HepG2 (cell line): Measurements from ENCODE around the gene LILRB3. TPM values are rescaled to one million over a fixed set of nuclear protein-coding genes. Genes with fewer than 3 reads are reported as not detected.

Experiments
- ATAC-seq: fragments of 200-7000 bp; cut with Tn5 transposase; 3 replicates; pipeline ENCODE4 v1.9.1; 2020; ENCODE audit warnings: mild to moderate bottlenecking, moderate library complexity
- BruUV-seq: library from RNA; stranded (reverse); fragments of 400-500 nt; replicated peaks from 2 replicates; lab custom pipeline; 2021; lab: Mats Ljungman, UMichigan
- CTCF ChIA-PET: fragments of 300-600 bp; formaldehyde crosslinking; extraction: SDS; loops from one replicate; lab custom pipeline; 2021; ENCODE audit warnings: low total read pairs, inconsistent platforms, low intra/inter-chr PET ratio; lab: Yijun Ruan, JAX
- POLR2A ChIA-PET: fragments of 350-600 bp; sonication (Branson Sonifier 250); formaldehyde crosslinking; loops from one replicate; lab custom pipeline; 2020; ENCODE audit warnings: antibody characterized with exemption, inconsistent platforms; lab: Yijun Ruan, JAX
- DNase-seq: peaks from one replicate; pipeline ENCODE4 v3.0.0-alpha.2; 2015; ENCODE audit warnings: low spot score
- FAIRE-seq: peaks from 3 replicates; lab custom pipeline; 2011; peaks lifted over from hg19 to GRCh38; lab: Jason Lieb, UNC
- H2AFZ ChIP-seq: one replicate; pipeline ENCODE4 v1.6.1; 2011; ENCODE audit warnings: low read length, inconsistent platforms
- H3K27ac ChIP-seq: fragments of 300-600 bp; 3 replicates; pipeline ENCODE4 v1.8.0; 2011; ENCODE audit warnings: mixed run types, mild to moderate bottlenecking, mixed read lengths, low read length, inconsistent platforms; ENCODE audit not compliant: insufficient read depth; ENCODE audit errors: extremely low read length
- H3K27me3 ChIP-seq, 2 experiments: fragments of 200-600 bp in 1 of 2; 2 replicates in 1 of 2; 3 replicates in 1 of 2; pipeline versions ENCODE4 v1.6.0 to v1.8.0; 2011; ENCODE audit warnings: low read length in 2 of 2, mild to moderate bottlenecking in 2 of 2, moderate library complexity in 2 of 2, inconsistent platforms in 1 of 2; ENCODE audit not compliant: insufficient read depth in 2 of 2, control insufficient read depth in 1 of 2
- H3K36me3 ChIP-seq, 2 experiments: fragments of 200-600 bp in 1 of 2; replicated peaks in 1 of 2; 2 replicates in 1 of 2; 3 replicates in 1 of 2; pipeline versions ENCODE4 v1.5.1 to v1.8.0; 2011; ENCODE audit warnings: low read length in 2 of 2, inconsistent platforms in 1 of 2; ENCODE audit not compliant: insufficient read depth in 2 of 2, control insufficient read depth in 1 of 2
- H3K4me1 ChIP-seq: 2 replicates; pipeline ENCODE4 v1.5.1; 2012; ENCODE audit warnings: low read length, inconsistent platforms; ENCODE audit not compliant: insufficient read depth
- H3K4me2 ChIP-seq: 2 replicates; pipeline ENCODE4 v1.6.0; 2011; ENCODE audit warnings: low read depth, low read length, inconsistent platforms
- H3K4me3 ChIP-seq, 3 experiments: fragments of 200-600 bp in 1 of 3; sonication (generic), shearing (Covaris generic) in 1 of 3; replicated peaks in 1 of 3; 2 replicates each; pipeline ENCODE4 v1.5.1; 2011 to 2016; ENCODE audit warnings: low read length in 3 of 3, inconsistent platforms in 2 of 3, low read depth in 2 of 3, mild to moderate bottlenecking in 2 of 3, control low read depth in 1 of 3, mixed read lengths in 1 of 3; ENCODE audit not compliant: insufficient read depth in 1 of 3
- H3K79me2 ChIP-seq: one replicate; pipeline ENCODE4 v1.6.1; 2011; ENCODE audit warnings: low read length, inconsistent platforms; ENCODE audit not compliant: insufficient read depth
- H3K9ac ChIP-seq: 2 replicates; pipeline ENCODE4 v1.6.0; 2011; ENCODE audit warnings: mild to moderate bottlenecking, low read depth, low read length, inconsistent platforms; ENCODE audit not compliant: insufficient read depth
- H3K9me3 ChIP-seq: 2 replicates; pipeline ENCODE4 v1.5.1; 2012; ENCODE audit warnings: mild to moderate bottlenecking, low read length
- H4K20me1 ChIP-seq: 2 replicates; pipeline ENCODE4 v1.6.0; 2011; ENCODE audit warnings: inconsistent platforms, mild to moderate bottlenecking, low read length, moderate library complexity; ENCODE audit not compliant: insufficient read depth
- FOXO1 ChIP-seq: sonication (generic); formaldehyde crosslinking; IDR thresholded peaks from 2 replicates; pipeline ENCODE4 v1.4.0; 2020; ENCODE audit warnings: missing genetic modification reagents
- KAT8 ChIP-seq: IDR thresholded peaks from 2 replicates; pipeline ENCODE4 v1.6.1; 2016; ENCODE audit warnings: missing genetic modification reagents, missing compliant biosample characterization
- MEIS1 ChIP-seq: sonication (generic); formaldehyde crosslinking; IDR thresholded peaks from 2 replicates; pipeline ENCODE4 v1.9.0; 2021; ENCODE audit warnings: mild to moderate bottlenecking, missing genetic modification reagents, moderate library complexity, borderline replicate concordance
- PAF1 ChIP-seq: IDR thresholded peaks from 2 replicates; pipeline ENCODE4 v1.6.1; 2016; ENCODE audit warnings: missing genetic modification reagents, missing compliant biosample characterization
- POLR2A ChIP-seq, 2 experiments: IDR thresholded peaks; 2 replicates each; pipeline ENCODE4 v1.6.1; 2011; ENCODE audit warnings: low read depth in 2 of 2, low read length in 2 of 2, mild to moderate bottlenecking in 1 of 2, moderate library complexity in 1 of 2; ENCODE audit not compliant: insufficient read depth in 1 of 2
- POLR2AphosphoS5 ChIP-seq: IDR thresholded peaks from 2 replicates; pipeline ENCODE4 v1.6.1; 2012; ENCODE audit warnings: low read depth, low read length
- RBFOX2 ChIP-seq: fragments of 200-400 bp; formaldehyde crosslinking; IDR thresholded peaks from 2 replicates; pipeline ENCODE4 v1.6.1; 2017; ENCODE audit warnings: low read depth, mild to moderate bottlenecking, low read length
- RBM22 ChIP-seq: fragments of 200-400 bp; formaldehyde crosslinking; optimal IDR thresholded peaks from 2 replicates; pipeline ENCODE3; 2017; ENCODE audit warnings: mild to moderate bottlenecking, low read length, moderate library complexity
- TFDP1 ChIP-seq: IDR thresholded peaks from 2 replicates; pipeline ENCODE4 v1.6.1; 2016; ENCODE audit warnings: missing compliant biosample characterization, missing genetic modification reagents, borderline replicate concordance
- THRA ChIP-seq: sonication (generic); formaldehyde crosslinking; IDR thresholded peaks from 2 replicates; pipeline ENCODE4 v1.4.0; 2020; ENCODE audit warnings: missing genetic modification reagents, borderline replicate concordance
- WGBS: methylation state at CpG from one replicate; pipeline ENCODE4 v1.1.6; 2017; ENCODE audit warnings: low lambda C conversion rate; 5-methylcytosine and 5-hydroxymethylcytosine counted together
- in situ Hi-C: cut with HindIII; loops from 2 replicates; pipeline ENCODE4 v1.10.0; 2017; ENCODE audit warnings: low pct_unique_long_range_greater_than_20kb; ENCODE audit not compliant: extremely low pct_ligation_motif_present
- intact Hi-C: fragments of 100-400 bp; cut with micrococcal nuclease; formaldehyde crosslinking; loops from one replicate; pipeline ENCODE4 v1.10.0; 2022; ENCODE audit not compliant: unreplicated experiment
- polyA plus RNA-seq, 8 experiments: library from polyadenylated mRNA; depleted of rRNA in 3 of 8; stranded (reverse) in 7 of 8; unstranded in 1 of 8; fragments of >200 nt; fragmentation: Illumina TruSeq in 4 of 8; extraction: Trizol in 4 of 8; gene quantifications; 2 replicates each; pipeline versions ENCODE4 v1.2.1 to v1.2.3, GENCODE V29; 2011 to 2016; ENCODE audit warnings: low read depth in 4 of 8, missing spikeins in 1 of 8, mixed read lengths in 1 of 8; ENCODE audit not compliant: insufficient read depth in 1 of 8
- total RNA-seq, 5 experiments: library from RNA; depleted of rRNA; stranded (reverse); fragments of >200 nt; fragmentation: Illumina TruSeq; extraction: Trizol; gene quantifications; 2 replicates each; pipeline ENCODE4 v1.2.3, GENCODE V29; 2016; ENCODE audit warnings: low read depth in 1 of 5

LILRB3 gene
- total and polyA plus RNA-seq, 2 of the 13 experiments (the other 11 are each of a cell fraction or from before 2014, with no cell fraction given), result 0.22 TPM; not detected in 1

GRCh38 chr19:54204767-54205468 lies 17.9 kb downstream of the LILRB3 start:
- Histone ChIP-seq H3K79me2 (peaks cover 54% of the 10 kb centered on the region), H2AFZ (no peak overlapping the region), H3K4me3 (peak overlapping the region in 1 of 3 experiments; percentile 83; a peak in 1 of 6 replicates), H3K9me3 (no peaks in the 10 kb centered on the region), H3K4me1 (peaks cover 89% of the 10 kb centered on the region), H4K20me1 (peaks cover 81% of the 10 kb centered on the region), H3K27me3 (no peaks in the 10 kb centered on the region; a peak in 1 of 5 replicates), H3K4me2 (peak overlapping the region; percentile 87), H3K9ac (peak overlapping the region; percentile 20; the same call in 1 of the 2 replicates), H3K27ac (no peak overlapping the region), H3K36me3 (peaks cover 24 to 68% of the 10 kb centered on the region in 2 experiments)
- POLR2A ChIA-PET, result interaction anchor here (0.7 to 8.7 kb wide), 2 partner anchors 14 to 68 kb away, joined by 4 to 306 read pairs; partner anchors contain the start of genes MBOAT7 and TSEN34
- in situ Hi-C loops (no loop called here), intact Hi-C loops (loop anchor here (5.0 kb wide), 1 partner anchor 68 kb away; the partner anchor contains the start of gene CNOT3)
- CTCF ChIA-PET, result no interaction called here
- 91% methylated on average over 4 of the region's 4 CpGs for WGBS
- BruUV-seq, result no TSS peak
- ATAC-seq, result no peak
- TF ChIP-seq RBFOX2 (peak; percentile 35; the same call in 1 of the 2 replicates), MEIS1 (no peak), POLR2A (IDR thresholded peaks at IDR 0.05; ENCODE audit: insufficient read depth in 1 of 2, low read depth in 2 of 2, low read length in 2 of 2) (peak in 1 of 2 experiments; percentile 4; a peak in 2 of 4 replicates), POLR2AphosphoS5 (peak; percentile 16), RBM22 (peak; percentile 39), FOXO1 (CRISPR knock-in tag) (no peak), PAF1 (0 out of 2 replicates have a peak, but pooled peaks have one; percentile 17)
- DNase-seq, result no peak
- no peak for FAIRE-seq

- peaks cover 75% of the 10 kb centered on the region for H3K4me1 ChIP-seq
- BruUV-seq, result no TSS peak
- H3K4me2 ChIP-seq, result peak overlapping the region; percentile 87
- H2AFZ ChIP-seq, result no peak overlapping the region
- POLR2A ChIA-PET, result interaction anchor here (0.6 to 8.7 kb wide), 4 partner anchors 8 to 66 kb away, joined by 3 to 306 read pairs (median 5); partner anchors contain the start of genes CNOT3, MBOAT7 and TSEN34
- CTCF ChIA-PET, result no interaction called here
- peak overlapping the region; percentile 61 to 83 (median 72) for H3K4me3 ChIP-seq
- peak; percentile 32 for ATAC-seq
- H3K27ac ChIP-seq, result peak overlapping the region; percentile 24
- H3K27me3 ChIP-seq, result no peaks in the 10 kb centered on the region; a peak in 1 of 5 replicates
- peaks cover 54% of the 10 kb centered on the region for H3K79me2 ChIP-seq
- peak; percentile 82 for DNase-seq
- FAIRE-seq, result peak; percentile 93
- peak overlapping the region; percentile 96 for H3K9ac ChIP-seq
- in situ Hi-C loops, result no loop called here
- peaks cover 74% of the 10 kb centered on the region for H4K20me1 ChIP-seq
- intact Hi-C loops, result loop anchor here (5.0 kb wide), 1 partner anchor 66 kb away; the partner anchor contains the start of gene CNOT3
- peaks cover 24 to 68% of the 10 kb centered on the region in 2 experiments for H3K36me3 ChIP-seq
- H3K9me3 ChIP-seq, result no peaks in the 10 kb centered on the region
- WGBS, result 21% methylated on average over 7 of the region's 9 CpGs
- TF ChIP-seq THRA, result peak; percentile 86; the same call in 1 of the 2 replicates
- peak; percentile 23; the same call in 1 of the 2 replicates for TF ChIP-seq TFDP1 (CRISPR knock-in tag)
- TF ChIP-seq KAT8 (CRISPR knock-in tag), result 0 out of 2 replicates have a peak, but pooled peaks have one; percentile 25
Measured at GRCh38 chr19:54203151-54203611, 19.6 kb downstream of the LILRB3 start.
